ENCODE measurements around the gene KRTAP10-11.
"Not testable (repeated sequence)": the region's sequence is repeated elsewhere in the genome, so short reads cannot be mapped to it uniquely, and the experiment has no call there.

Gene KRTAP10-11

GRCh38 chr21:44619886-44620285, 26.3 kb upstream of the KRTAP10-11 start:
- no peak overlapping the region for H2AFZ ChIP-seq (ENCODE audit: low read depth, low read length)

GRCh38 chr21:44623575-44623974, 22.6 kb upstream of the KRTAP10-11 start:
- no peak overlapping the region for H3K4me3 ChIP-seq (ENCODE audit: low read length)
- no peaks in the 10 kb centered on the region for H3K4me1 ChIP-seq (ENCODE audit: insufficient read depth, low read length)
- H3K9me3 ChIP-seq (ENCODE audit: low read length), result no peaks in the 10 kb centered on the region
- no peak overlapping the region for H2AFZ ChIP-seq (ENCODE audit: low read depth, low read length)
- H3K36me3 ChIP-seq (ENCODE audit: insufficient read depth, low read length), result no peaks in the 10 kb centered on the region
- no peaks in the 10 kb centered on the region for H3K27me3 ChIP-seq (ENCODE audit: insufficient read depth, low read length)

More at GRCh38 chr21:44619886-44620285, 26.3 kb upstream of the KRTAP10-11 start:
- no peaks in the 10 kb centered on the region for H3K9me3 ChIP-seq (ENCODE audit: low read length)
- no peaks in the 10 kb centered on the region for H3K27me3 ChIP-seq (ENCODE audit: insufficient read depth, low read length)
- no peaks in the 10 kb centered on the region for H3K36me3 ChIP-seq (ENCODE audit: insufficient read depth, low read length)
- no peaks in the 10 kb centered on the region for H3K4me1 ChIP-seq (ENCODE audit: insufficient read depth, low read length)
- H3K4me3 ChIP-seq (ENCODE audit: low read length), result no peak overlapping the region

GRCh38 chr21:44625756-44626155, 20.5 kb upstream of the KRTAP10-11 start:
- Histone ChIP-seq H3K9me3 (ENCODE audit: low read length) (peaks cover 2% of the 10 kb centered on the region), H3K4me1 (ENCODE audit: insufficient read depth, low read length) (no peaks in the 10 kb centered on the region), H3K27me3 (ENCODE audit: insufficient read depth, low read length) (no peaks in the 10 kb centered on the region), H3K4me3 (ENCODE audit: low read length) (no peak overlapping the region), H2AFZ (ENCODE audit: low read depth, low read length) (no peak overlapping the region), H3K36me3 (ENCODE audit: insufficient read depth, low read length) (no peaks in the 10 kb centered on the region)

- H3K4me3 ChIP-seq (ENCODE audit: low read length), result no peak overlapping the region
- H3K36me3 ChIP-seq (ENCODE audit: insufficient read depth, low read length), result no peaks in the 10 kb centered on the region
- H3K4me1 ChIP-seq (ENCODE audit: insufficient read depth, low read length), result no peaks in the 10 kb centered on the region
- no peak overlapping the region for H2AFZ ChIP-seq (ENCODE audit: low read depth, low read length)
- H3K9me3 ChIP-seq (ENCODE audit: low read length), result peaks cover 2% of the 10 kb centered on the region
- no peaks in the 10 kb centered on the region for H3K27me3 ChIP-seq (ENCODE audit: insufficient read depth, low read length)
Measured at GRCh38 chr21:44626262-44626661, 20.0 kb upstream of the KRTAP10-11 start.

- no peaks in the 10 kb centered on the region for H3K4me1 ChIP-seq (ENCODE audit: insufficient read depth, low read length)
- H3K4me3 ChIP-seq (ENCODE audit: low read length), result no peak within 1 kb of the TSS
- H3K9me3 ChIP-seq (ENCODE audit: low read length), result peaks cover 2% of the 10 kb centered on the region
- no peaks in the 10 kb centered on the region for H3K36me3 ChIP-seq (ENCODE audit: insufficient read depth, low read length)
- H3K27me3 ChIP-seq (ENCODE audit: insufficient read depth, low read length), result no peaks in the 10 kb centered on the region
- H2AFZ ChIP-seq (ENCODE audit: low read depth, low read length), result no peak within 1 kb of the TSS
Measured at GRCh38 chr21:44626673-44627143, 19.5 kb upstream of the KRTAP10-11 start, which contains the start of gene KRTAP10-9. TSS of gene KRTAP10-9 (plus strand) at chr21:44627093. CDS start at chr21:44627172, 79 bp downstream.

- not testable (repeated sequence) for H3K4me1 ChIP-seq (ENCODE audit: insufficient read depth, low read length); H3K4me3 ChIP-seq (ENCODE audit: low read length); H3K36me3 ChIP-seq (ENCODE audit: insufficient read depth, low read length); H3K9me3 ChIP-seq (ENCODE audit: low read length); H2AFZ ChIP-seq (ENCODE audit: low read depth, low read length); H3K27me3 ChIP-seq (ENCODE audit: insufficient read depth, low read length)
Measured at GRCh38 chr21:44627181-44627822, 18.9 kb upstream of the KRTAP10-11 start.

- H3K4me1 ChIP-seq (ENCODE audit: insufficient read depth, low read length); H2AFZ ChIP-seq (ENCODE audit: low read depth, low read length); H3K4me3 ChIP-seq (ENCODE audit: low read length); H3K27me3 ChIP-seq (ENCODE audit: insufficient read depth, low read length); H3K36me3 ChIP-seq (ENCODE audit: insufficient read depth, low read length); H3K9me3 ChIP-seq (ENCODE audit: low read length): not testable (repeated sequence)
Measured at GRCh38 chr21:44627831-44628233, 18.4 kb upstream of the KRTAP10-11 start.

- Histone ChIP-seq H3K4me3 (ENCODE audit: low read length) (no peak overlapping the region), H3K36me3 (ENCODE audit: insufficient read depth, low read length) (no peaks in the 10 kb centered on the region), H2AFZ (ENCODE audit: low read depth, low read length) (no peak overlapping the region), H3K9me3 (ENCODE audit: low read length) (peaks cover 2% of the 10 kb centered on the region), H3K4me1 (ENCODE audit: insufficient read depth, low read length) (no peaks in the 10 kb centered on the region), H3K27me3 (ENCODE audit: insufficient read depth, low read length) (no peaks in the 10 kb centered on the region)
Measured at GRCh38 chr21:44628707-44629391, 17.4 kb upstream of the KRTAP10-11 start.

- Histone ChIP-seq H3K4me1 (ENCODE audit: insufficient read depth, low read length) (no peaks in the 10 kb centered on the region), H2AFZ (ENCODE audit: low read depth, low read length) (no peak overlapping the region), H3K36me3 (ENCODE audit: insufficient read depth, low read length) (no peaks in the 10 kb centered on the region), H3K4me3 (ENCODE audit: low read length) (no peak overlapping the region), H3K27me3 (ENCODE audit: insufficient read depth, low read length) (no peaks in the 10 kb centered on the region), H3K9me3 (ENCODE audit: low read length) (peaks cover 2% of the 10 kb centered on the region)
Measured at GRCh38 chr21:44630440-44630839, 15.8 kb upstream of the KRTAP10-11 start.

- H3K27me3 ChIP-seq (ENCODE audit: insufficient read depth, low read length), result no peaks in the 10 kb centered on the region
- no peak overlapping the region for H2AFZ ChIP-seq (ENCODE audit: low read depth, low read length)
- H3K4me3 ChIP-seq (ENCODE audit: low read length), result no peak overlapping the region
- H3K36me3 ChIP-seq (ENCODE audit: insufficient read depth, low read length), result no peaks in the 10 kb centered on the region
- peaks cover 4% of the 10 kb centered on the region for H3K4me1 ChIP-seq (ENCODE audit: insufficient read depth, low read length)
- H3K9me3 ChIP-seq (ENCODE audit: low read length), result peaks cover 2% of the 10 kb centered on the region
Measured at GRCh38 chr21:44632067-44632466, 14.1 kb upstream of the KRTAP10-11 start.

GRCh38 chr21:44636209-44637017, 9.8 kb upstream of the KRTAP10-11 start:
- Histone ChIP-seq H3K27me3 (ENCODE audit: insufficient read depth, low read length) (no peaks in the 10 kb centered on the region), H3K36me3 (ENCODE audit: insufficient read depth, low read length) (no peaks in the 10 kb centered on the region), H3K9me3 (ENCODE audit: low read length) (peaks cover 3% of the 10 kb centered on the region), H2AFZ (ENCODE audit: low read depth, low read length) (no peak overlapping the region), H3K4me3 (ENCODE audit: low read length) (no peak overlapping the region), H3K4me1 (ENCODE audit: insufficient read depth, low read length) (peaks cover 10% of the 10 kb centered on the region)

GRCh38 chr21:44637018-44637850, 9.0 kb upstream of the KRTAP10-11 start, which contains the start of gene KRTAP10-10:
TSS of gene KRTAP10-10 (plus strand) at chr21:44637356. CDS start at chr21:44637418, 62 bp downstream.
- H3K4me1 ChIP-seq (ENCODE audit: insufficient read depth, low read length), result peaks cover 10% of the 10 kb centered on the region
- no peak within 1 kb of the TSS for H2AFZ ChIP-seq (ENCODE audit: low read depth, low read length)
- H3K4me3 ChIP-seq (ENCODE audit: low read length), result no peak within 1 kb of the TSS
- no peaks in the 10 kb centered on the region for H3K36me3 ChIP-seq (ENCODE audit: insufficient read depth, low read length)
- H3K27me3 ChIP-seq (ENCODE audit: insufficient read depth, low read length), result no peaks in the 10 kb centered on the region
- H3K9me3 ChIP-seq (ENCODE audit: low read length), result peaks cover 3% of the 10 kb centered on the region
